Gastroesophageal sphincter (tissue), 4 donors: ENCODE results near the gene DNAH8. TPM values are rescaled to one million over a fixed set of nuclear protein-coding genes. Genes with fewer than 3 reads are reported as not detected.
"Not testable (repeated sequence)": the region's sequence is repeated elsewhere in the genome, so short reads cannot be mapped to it uniquely, and the experiment has no call there.

Experiments used
- ATAC-seq: fragments of 150-250 bp; one replicate; pipeline ENCODE4 v1.9.1; 2016; ENCODE audit warnings: mild to moderate bottlenecking, moderate library complexity
- H3K27ac ChIP-seq, 4 donors: fragments of 200-600 bp; sonication (generic) in 3 of 4; 1 replicate in 3 of 4; 2 replicates in 1 of 4; pipeline ENCODE4 v1.5.1; 2016 to 2019
- H3K27me3 ChIP-seq: fragments of 200-600 bp; sonication (generic); one replicate; pipeline ENCODE4 v1.5.1; 2019
- H3K36me3 ChIP-seq, 2 donors: fragments of 200-600 bp; sonication (generic); one replicate each; pipeline ENCODE4 v1.5.1; 2019; ENCODE audit warnings: control low read depth in 1 of 2
- H3K4me1 ChIP-seq, 3 donors: fragments of 200-600 bp; sonication (generic); 1 replicate in 2 of 3; 2 replicates in 1 of 3; pipeline ENCODE4 v1.5.1; 2016 to 2019; ENCODE audit warnings: control low read depth in 2 of 3
- H3K4me3 ChIP-seq, 2 donors: fragments of 200-600 bp; sonication (generic); one replicate each; pipeline ENCODE4 v1.5.1; 2019; ENCODE audit warnings: mild to moderate bottlenecking in 1 of 2, moderate library complexity in 1 of 2
- H3K9me3 ChIP-seq, 3 donors: fragments of 200-600 bp; sonication (generic); one replicate each; pipeline ENCODE4 v1.5.1; 2017 to 2019; ENCODE audit warnings: control low read depth in 2 of 3
- EP300 ChIP-seq: sonication (generic); formaldehyde crosslinking; IDR thresholded peaks from one replicate; pipeline ENCODE4 v1.6.1; 2017; ENCODE audit warnings: antibody characterized with exemption, mild to moderate bottlenecking
- POLR2A ChIP-seq, 2 donors: fragments of 450-650 bp; IDR thresholded peaks; one replicate each; pipeline ENCODE4 v1.6.1; 2017; ENCODE audit warnings: antibody characterized with exemption in 2 of 2, mild to moderate bottlenecking in 2 of 2, moderate library complexity in 1 of 2
- POLR2AphosphoS5 ChIP-seq: sonication (generic); formaldehyde crosslinking; IDR thresholded peaks from one replicate; pipeline ENCODE4 v1.6.1; 2017; ENCODE audit warnings: antibody characterized with exemption
- WGBS, 2 donors: methylation state at CpG; one replicate each; pipeline ENCODE4 v1.1.5; 2018; ENCODE audit warnings: low coverage in 1 of 2; 5-methylcytosine and 5-hydroxymethylcytosine counted together
- total RNA-seq, 4 donors: library from RNA; depleted of rRNA; stranded (reverse); fragments of >200 nt; gene quantifications; one replicate each; pipeline ENCODE4 v1.1.0, GENCODE V29; 2016
- TF ChIP-seq, protein P1 (sequence below), 4 experiments: fragments of 200-600 bp in 2 of 4; fragments of 450-650 bp in 2 of 4; sonication (generic) in 1 of 4; IDR thresholded peaks; one replicate each; pipeline ENCODE4 v1.5.1; 2017 to 2019; ENCODE audit warnings: antibody characterized with exemption in 4 of 4, mild to moderate bottlenecking in 2 of 4, moderate library complexity in 2 of 4

The DNAH8 gene
- total RNA-seq, 4 donors from 2014 or later: not detected

- H3K4me1 ChIP-seq: peaks cover 0 to 30% (median 0%) of the 10 kb centered on the region in 3 donors
- H3K36me3 ChIP-seq: peaks cover 0 to 16% of the 10 kb centered on the region in 2 donors
- TF ChIP-seq EP300 (no peak), POLR2A (IDR thresholded peaks at IDR 0.05) (no peak), POLR2AphosphoS5 (no peak)
- TF ChIP-seq, protein P1, sequence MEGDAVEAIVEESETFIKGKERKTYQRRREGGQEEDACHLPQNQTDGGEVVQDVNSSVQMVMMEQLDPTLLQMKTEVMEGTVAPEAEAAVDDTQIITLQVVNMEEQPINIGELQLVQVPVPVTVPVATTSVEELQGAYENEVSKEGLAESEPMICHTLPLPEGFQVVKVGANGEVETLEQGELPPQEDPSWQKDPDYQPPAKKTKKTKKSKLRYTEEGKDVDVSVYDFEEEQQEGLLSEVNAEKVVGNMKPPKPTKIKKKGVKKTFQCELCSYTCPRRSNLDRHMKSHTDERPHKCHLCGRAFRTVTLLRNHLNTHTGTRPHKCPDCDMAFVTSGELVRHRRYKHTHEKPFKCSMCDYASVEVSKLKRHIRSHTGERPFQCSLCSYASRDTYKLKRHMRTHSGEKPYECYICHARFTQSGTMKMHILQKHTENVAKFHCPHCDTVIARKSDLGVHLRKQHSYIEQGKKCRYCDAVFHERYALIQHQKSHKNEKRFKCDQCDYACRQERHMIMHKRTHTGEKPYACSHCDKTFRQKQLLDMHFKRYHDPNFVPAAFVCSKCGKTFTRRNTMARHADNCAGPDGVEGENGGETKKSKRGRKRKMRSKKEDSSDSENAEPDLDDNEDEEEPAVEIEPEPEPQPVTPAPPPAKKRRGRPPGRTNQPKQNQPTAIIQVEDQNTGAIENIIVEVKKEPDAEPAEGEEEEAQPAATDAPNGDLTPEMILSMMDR (IDR thresholded peaks at IDR 0.05): no peak
- no peak for ATAC-seq
- no peaks in the 10 kb centered on the region for H3K27me3 ChIP-seq
- no peaks in the 10 kb centered on the region for H3K9me3 ChIP-seq
- 71 to 95% methylated on average over 4 to 6 of the region's 6 CpGs for WGBS, 2 donors
- H3K27ac ChIP-seq: no peak overlapping the region
- no peak overlapping the region for H3K4me3 ChIP-seq
Observed at GRCh38 chr6:38688579-38689087, 26.5 kb upstream of the DNAH8 start.

DNA sequence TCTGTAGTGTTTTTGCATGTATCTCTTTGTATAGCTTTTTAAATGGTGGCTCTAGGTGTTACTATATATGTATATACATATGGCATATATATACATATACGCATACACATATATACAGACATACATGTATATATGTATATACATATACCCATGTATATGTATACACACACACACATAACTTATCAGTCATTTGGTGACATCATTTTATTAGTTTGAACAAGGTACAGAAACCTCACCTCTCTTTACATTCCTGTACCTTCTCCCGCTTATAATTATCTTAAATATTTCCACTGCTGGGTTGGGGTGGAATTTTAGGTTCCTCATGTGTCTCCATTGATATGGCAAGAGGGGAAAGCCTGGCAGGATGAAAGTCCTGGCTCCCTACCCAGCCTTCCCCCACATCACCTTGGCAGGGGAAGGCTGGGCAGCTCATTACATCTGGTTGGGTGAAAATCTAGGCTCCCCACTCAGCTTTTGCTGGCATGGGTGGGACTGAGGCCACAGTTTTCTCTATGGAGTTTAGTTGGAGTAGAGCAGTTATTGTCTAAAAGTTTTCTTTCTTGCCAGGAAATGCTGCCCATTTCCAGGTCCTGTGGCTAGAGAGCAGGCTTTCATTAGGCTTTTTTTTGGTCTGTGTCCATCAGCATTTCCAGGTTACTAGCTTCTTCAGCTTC, 19.7 kb upstream of the DNAH8 start:
- TF ChIP-seq EP300: no peak
- no peak for TF ChIP-seq POLR2AphosphoS5
- TF ChIP-seq, protein P1 (IDR thresholded peaks at IDR 0.05): no peak
- TF ChIP-seq POLR2A (IDR thresholded peaks at IDR 0.05): no peak
- Histone ChIP-seq H3K27ac (no peak overlapping the region), H3K9me3 (peaks cover 0 to 10% (median 0%) of the 10 kb centered on the region in 3 donors), H3K4me1 (no peaks in the 10 kb centered on the region), H3K36me3 (no peaks in the 10 kb centered on the region), H3K27me3 (no peaks in the 10 kb centered on the region), H3K4me3 (no peak overlapping the region)
- no peak for ATAC-seq
- 97 to 100% methylated on average over 2 of the region's 2 CpGs for WGBS, 2 donors

DNA sequence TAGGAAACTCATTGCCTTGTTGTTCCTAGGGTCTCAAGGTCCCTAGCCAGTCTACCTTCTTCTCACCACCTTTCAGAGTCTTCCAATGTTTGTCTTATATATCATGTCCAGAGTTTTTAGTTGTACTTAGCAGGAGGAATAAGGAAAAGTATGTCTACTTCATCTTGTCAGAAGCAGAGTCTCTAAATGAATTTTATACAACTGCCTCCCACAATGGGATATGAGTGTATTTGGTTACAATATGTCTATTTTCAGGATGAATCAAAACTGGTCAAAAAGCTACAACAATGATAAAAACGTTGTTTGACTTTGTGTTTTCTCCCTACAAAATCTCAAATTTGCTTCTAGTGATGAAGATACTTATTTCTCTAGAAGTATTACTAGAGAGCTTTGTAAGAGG, 19.2 kb upstream of the DNAH8 start:
- Histone ChIP-seq H3K27me3 (no peaks in the 10 kb centered on the region), H3K36me3 (peaks cover 0 to 1% of the 10 kb centered on the region in 2 donors), H3K27ac (no peak overlapping the region), H3K9me3 (peaks cover 0 to 11% (median 0%) of the 10 kb centered on the region in 3 donors), H3K4me3 (no peak overlapping the region), H3K4me1 (no peaks in the 10 kb centered on the region)
- ATAC-seq: no peak
- WGBS, 2 donors: 63 to 77% methylated on average over 1 of the region's 1 CpG
- TF ChIP-seq POLR2AphosphoS5: no peak
- TF ChIP-seq, protein P1 (IDR thresholded peaks at IDR 0.05): no peak
- no peak for TF ChIP-seq POLR2A (IDR thresholded peaks at IDR 0.05)
- TF ChIP-seq EP300: no peak

DNA sequence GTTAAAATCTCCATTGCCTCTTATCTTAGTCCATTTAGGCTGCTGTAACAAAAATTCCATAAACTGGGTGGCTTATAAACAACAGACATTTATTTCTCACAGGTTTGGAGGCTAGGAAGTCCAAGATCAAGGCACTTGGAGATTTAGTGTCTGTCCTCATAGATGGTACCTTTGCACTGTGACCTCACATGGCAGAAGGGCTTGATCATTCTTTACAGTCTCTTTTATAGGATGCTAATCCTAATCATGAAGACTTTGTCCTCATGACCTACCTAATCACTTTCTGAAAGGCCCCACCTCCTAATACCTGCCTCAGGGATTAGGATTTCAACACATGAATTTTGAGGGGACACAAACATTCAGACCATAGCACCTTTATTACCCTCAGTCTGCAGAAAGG, 18.8 kb upstream of the DNAH8 start:
- no peaks in the 10 kb centered on the region for H3K27me3 ChIP-seq
- no peak overlapping the region for H3K4me3 ChIP-seq
- peaks cover 0 to 1% (median 0%) of the 10 kb centered on the region in 3 donors for H3K4me1 ChIP-seq
- no peak for TF ChIP-seq POLR2A (IDR thresholded peaks at IDR 0.05)
- TF ChIP-seq EP300: no peak
- TF ChIP-seq, protein P1 (IDR thresholded peaks at IDR 0.05): no peak
- no peak for TF ChIP-seq POLR2AphosphoS5
- H3K9me3 ChIP-seq: peaks cover 0 to 11% (median 0%) of the 10 kb centered on the region in 3 donors
- H3K27ac ChIP-seq: no peak overlapping the region
- ATAC-seq: no peak
- H3K36me3 ChIP-seq: peaks cover 0 to 4% of the 10 kb centered on the region in 2 donors

GRCh38 chr6:38697846-38698245, 17.3 kb upstream of the DNAH8 start:
- Histone ChIP-seq H3K27me3 (no peaks in the 10 kb centered on the region), H3K4me1 (peaks cover 0 to 11% (median 0%) of the 10 kb centered on the region in 3 donors), H3K4me3 (no peak overlapping the region), H3K9me3 (peaks cover 0 to 11% (median 0%) of the 10 kb centered on the region in 3 donors), H3K36me3 (peaks cover 0 to 4% of the 10 kb centered on the region in 2 donors), H3K27ac (no peak overlapping the region)
- TF ChIP-seq POLR2A (IDR thresholded peaks at IDR 0.05) (no peak), EP300 (no peak), POLR2AphosphoS5 (no peak)
- TF ChIP-seq, protein P1 (IDR thresholded peaks at IDR 0.05): no peak
- WGBS, 2 donors: 80 to 94% methylated on average over 2 to 3 of the region's 3 CpGs
- no peak for ATAC-seq

- not testable (repeated sequence) for H3K27ac ChIP-seq, H3K36me3 ChIP-seq, H3K4me3 ChIP-seq, ATAC-seq, H3K27me3 ChIP-seq
- Histone ChIP-seq H3K9me3 (peaks cover 0 to 11% (median 0%) of the 10 kb centered on the region in 3 donors), H3K4me1 (peaks cover 0 to 15% (median 0%) of the 10 kb centered on the region in 3 donors)
- WGBS, 2 donors: 93 to 94% methylated on average over 3 of the region's 3 CpGs
Observed at GRCh38 chr6:38699702-38700101, 15.4 kb upstream of the DNAH8 start.
